Fibroblast of the aortic adventitia (primary cell): ENCODE results near the gene PCBP1. TPM values are rescaled to one million over a fixed set of nuclear protein-coding genes. Genes with fewer than 3 reads are reported as not detected.

Source experiments
- DNase-seq: peaks from one replicate; pipeline ENCODE4 v3.0.0-alpha.2; 2010; ENCODE audit warnings: low read depth
- H3K4me3 ChIP-seq: 2 replicates; pipeline ENCODE4 v1.5.1; 2011; ENCODE audit warnings: low read depth, mild to moderate bottlenecking, control low read depth, low read length, moderate library complexity
- total RNA-seq: library from RNA; depleted of rRNA; stranded (reverse); fragments of >200 nt; gene quantifications from 2 replicates; pipeline ENCODE4 v1.2.3, GENCODE V29; 2012; ENCODE audit warnings: low replicate concordance
- TF ChIP-seq, protein P1 (sequence below): IDR thresholded peaks from 2 replicates; pipeline ENCODE4 v1.5.1; 2011; ENCODE audit warnings: mild to moderate bottlenecking, low read length, control low read depth, inconsistent platforms; ENCODE audit not compliant: insufficient read depth

The PCBP1 gene
- total RNA-seq = 13.0 and 68.5 TPM in 2 replicates

- peak within 1 kb of the TSS; percentile 91 for H3K4me3 ChIP-seq
- TF ChIP-seq, protein P1, sequence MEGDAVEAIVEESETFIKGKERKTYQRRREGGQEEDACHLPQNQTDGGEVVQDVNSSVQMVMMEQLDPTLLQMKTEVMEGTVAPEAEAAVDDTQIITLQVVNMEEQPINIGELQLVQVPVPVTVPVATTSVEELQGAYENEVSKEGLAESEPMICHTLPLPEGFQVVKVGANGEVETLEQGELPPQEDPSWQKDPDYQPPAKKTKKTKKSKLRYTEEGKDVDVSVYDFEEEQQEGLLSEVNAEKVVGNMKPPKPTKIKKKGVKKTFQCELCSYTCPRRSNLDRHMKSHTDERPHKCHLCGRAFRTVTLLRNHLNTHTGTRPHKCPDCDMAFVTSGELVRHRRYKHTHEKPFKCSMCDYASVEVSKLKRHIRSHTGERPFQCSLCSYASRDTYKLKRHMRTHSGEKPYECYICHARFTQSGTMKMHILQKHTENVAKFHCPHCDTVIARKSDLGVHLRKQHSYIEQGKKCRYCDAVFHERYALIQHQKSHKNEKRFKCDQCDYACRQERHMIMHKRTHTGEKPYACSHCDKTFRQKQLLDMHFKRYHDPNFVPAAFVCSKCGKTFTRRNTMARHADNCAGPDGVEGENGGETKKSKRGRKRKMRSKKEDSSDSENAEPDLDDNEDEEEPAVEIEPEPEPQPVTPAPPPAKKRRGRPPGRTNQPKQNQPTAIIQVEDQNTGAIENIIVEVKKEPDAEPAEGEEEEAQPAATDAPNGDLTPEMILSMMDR = no peak
These were observed at the start of gene PCBP1 for GRCh38 chr2:70086838-70087701. Gene PCBP1, plus strand, starts transcription at chr2:70087477. Its CDS starts 267 bp downstream, at chr2:70087744.

GRCh38 chr2:70039366-70039765, 47.9 kb upstream of the PCBP1 start:
- H3K4me3 ChIP-seq = no peak overlapping the region
- DNase-seq = no peak
- TF ChIP-seq, protein P1 = no peak

More at GRCh38 chr2:70086838-70087701, at the start of gene PCBP1:
- DNase-seq = peak; percentile 97

- H3K4me3 ChIP-seq = no peak overlapping the region
- peak; percentile 4 for DNase-seq
- TF ChIP-seq, protein P1 = no peak
These were observed 45.6 kb upstream of the PCBP1 start for GRCh38 chr2:70041663-70042062.

GRCh38 chr2:70042246-70042645, 45.0 kb upstream of the PCBP1 start:
- TF ChIP-seq, protein P1 = no peak
- H3K4me3 ChIP-seq = no peak overlapping the region
- DNase-seq = no peak

GRCh38 chr2:70043252-70043875, 43.9 kb upstream of the PCBP1 start:
- H3K4me3 ChIP-seq = no peak overlapping the region
- TF ChIP-seq, protein P1 = no peak
- no peak for DNase-seq

- TF ChIP-seq, protein P1 = no peak
- no peak overlapping the region for H3K4me3 ChIP-seq
- DNase-seq = no peak
These were observed 42.8 kb upstream of the PCBP1 start for GRCh38 chr2:70044290-70045040.
